ENCODE results near the gene ACER3. TPM values are rescaled to one million over a fixed set of nuclear protein-coding genes. Genes with fewer than 3 reads are reported as not detected.

ACER3 gene
- total RNA-seq, 1 experiment from 2014 or later: 13.7 TPM

GRCh38 chr11:76889411-76889975 is 28.8 kb downstream of the ACER3 start:
- Mint-ChIP-seq H3K9me3 (no peaks in the 10 kb centered on the region), H3K27ac (no peak overlapping the region), H3K36me3 (no peaks in the 10 kb centered on the region), H3K4me3 (no peak overlapping the region), H3K4me1 (peaks cover 2% of the 10 kb centered on the region), H3K27me3 (ENCODE audit: low read depth) (no peaks in the 10 kb centered on the region)
- ATAC-seq (no peak), DNase-seq (ENCODE audit: low spot score) (no peak)
- CTCF ChIA-PET: interaction anchor here (1.9 kb wide), 1 partner anchor 31 kb away, joined by 9 read pairs; no protein-coding TSS in a partner anchor
- POLR2A ChIA-PET: no interaction called here
- no peak for TF ChIP-seq ARID4B (CRISPR knock-in tag; IDR thresholded peaks at IDR 0.05; ENCODE audit: borderline replicate concordance)
- no peak for TF ChIP-seq SMAD4 (CRISPR knock-in tag; IDR thresholded peaks at IDR 0.05)
- TF ChIP-seq OVOL2 (CRISPR knock-in tag; IDR thresholded peaks at IDR 0.05; ENCODE audit: borderline replicate concordance): no peak
- TF ChIP-seq E2F1 (CRISPR knock-in tag; IDR thresholded peaks at IDR 0.05): no peak
- TF ChIP-seq SMAD3 (CRISPR knock-in tag; IDR thresholded peaks at IDR 0.05; ENCODE audit: borderline replicate concordance): no peak
- TF ChIP-seq ZNF263 (CRISPR knock-in tag; IDR thresholded peaks at IDR 0.05; ENCODE audit: low read depth): no peak
- no peak for TF ChIP-seq JAZF1 (CRISPR knock-in tag; IDR thresholded peaks at IDR 0.05)
- no peak for TF ChIP-seq KAT7 (CRISPR knock-in tag; IDR thresholded peaks at IDR 0.05; ENCODE audit: borderline replicate concordance)
- TF ChIP-seq USF1 (CRISPR knock-in tag; IDR thresholded peaks at IDR 0.05): no peak
- no peak for TF ChIP-seq SP1 (CRISPR knock-in tag; conservative IDR thresholded peaks at IDR 0.05)
- no peak for TF ChIP-seq ZBTB21 (CRISPR knock-in tag; IDR thresholded peaks at IDR 0.05; ENCODE audit: borderline replicate concordance)
- TF ChIP-seq TEAD4 (CRISPR knock-in tag; IDR thresholded peaks at IDR 0.05): no peak

- H3K27ac Mint-ChIP-seq: no peak overlapping the region
- no peak for DNase-seq (ENCODE audit: low spot score)
- POLR2A ChIA-PET: no interaction called here
- TF ChIP-seq KAT7 (CRISPR knock-in tag; IDR thresholded peaks at IDR 0.05; ENCODE audit: borderline replicate concordance) (no peak), GTF2I (CRISPR knock-in tag; conservative IDR thresholded peaks at IDR 0.05) (no peak)
- H3K4me1 Mint-ChIP-seq: peaks cover 7% of the 10 kb centered on the region
- CTCF ChIA-PET: no interaction called here
- no peaks in the 10 kb centered on the region for H3K27me3 Mint-ChIP-seq (ENCODE audit: low read depth)
- H3K4me3 Mint-ChIP-seq: no peak overlapping the region
- H3K36me3 Mint-ChIP-seq: no peaks in the 10 kb centered on the region
- no peak for ATAC-seq
- no peaks in the 10 kb centered on the region for H3K9me3 Mint-ChIP-seq
Observed at GRCh38 chr11:76890329-76890728, 29.6 kb downstream of the ACER3 start.

GRCh38 chr11:76891285-76891684 is 30.6 kb downstream of the ACER3 start:
- H3K9me3 Mint-ChIP-seq: no peaks in the 10 kb centered on the region
- H3K4me3 Mint-ChIP-seq: no peak overlapping the region
- no peaks in the 10 kb centered on the region for H3K27me3 Mint-ChIP-seq (ENCODE audit: low read depth)
- no peak overlapping the region for H3K27ac Mint-ChIP-seq
- ChIA-PET CTCF (interaction anchor here (1.0 to 1.2 kb wide), 2 partner anchors 27 to 29 kb away, joined by 3 to 6 read pairs; no protein-coding TSS in a partner anchor), POLR2A (no interaction called here)
- DNase-seq (ENCODE audit: low spot score) (no peak), ATAC-seq (no peak)
- H3K4me1 Mint-ChIP-seq: peaks cover 7% of the 10 kb centered on the region
- H3K36me3 Mint-ChIP-seq: no peaks in the 10 kb centered on the region
- no peak for TF ChIP-seq USF2 (CRISPR knock-in tag; IDR thresholded peaks at IDR 0.05)
- TF ChIP-seq FOXP1 (CRISPR knock-in tag; IDR thresholded peaks at IDR 0.05; ENCODE audit: borderline replicate concordance): no peak
- no peak for TF ChIP-seq ZBTB21 (CRISPR knock-in tag; IDR thresholded peaks at IDR 0.05; ENCODE audit: borderline replicate concordance)
- TF ChIP-seq TEAD1 (CRISPR knock-in tag; IDR thresholded peaks at IDR 0.05): no peak
- TF ChIP-seq NR1H2 (CRISPR knock-in tag; IDR thresholded peaks at IDR 0.05): no peak
- TF ChIP-seq E2F4 (CRISPR knock-in tag; IDR thresholded peaks at IDR 0.05; ENCODE audit: borderline replicate concordance, low read depth): no peak
- TF ChIP-seq E2F5 (CRISPR knock-in tag; IDR thresholded peaks at IDR 0.05): no peak
- no peak for TF ChIP-seq SMAD3 (CRISPR knock-in tag; IDR thresholded peaks at IDR 0.05; ENCODE audit: borderline replicate concordance)
- TF ChIP-seq FOXJ3 (CRISPR knock-in tag; IDR thresholded peaks at IDR 0.05; ENCODE audit: borderline replicate concordance): no peak
- no peak for TF ChIP-seq CTCF (IDR thresholded peaks at IDR 0.05)

All from WTC11 (cell line).